SH-SY5Y (cell line): ENCODE measurements around the gene ECE1.

Experiments used
- GATA2 ChIP-seq: IDR thresholded peaks from 2 replicates; pipeline ENCODE4 v1.6.1; 2011; ENCODE audit warnings: mild to moderate bottlenecking, low read depth, low read length
- GATA3 ChIP-seq: IDR thresholded peaks from 2 replicates; pipeline ENCODE4 v1.6.1; 2011; ENCODE audit warnings: low read depth, mild to moderate bottlenecking, low read length, moderate library complexity

Gene ECE1

DNA sequence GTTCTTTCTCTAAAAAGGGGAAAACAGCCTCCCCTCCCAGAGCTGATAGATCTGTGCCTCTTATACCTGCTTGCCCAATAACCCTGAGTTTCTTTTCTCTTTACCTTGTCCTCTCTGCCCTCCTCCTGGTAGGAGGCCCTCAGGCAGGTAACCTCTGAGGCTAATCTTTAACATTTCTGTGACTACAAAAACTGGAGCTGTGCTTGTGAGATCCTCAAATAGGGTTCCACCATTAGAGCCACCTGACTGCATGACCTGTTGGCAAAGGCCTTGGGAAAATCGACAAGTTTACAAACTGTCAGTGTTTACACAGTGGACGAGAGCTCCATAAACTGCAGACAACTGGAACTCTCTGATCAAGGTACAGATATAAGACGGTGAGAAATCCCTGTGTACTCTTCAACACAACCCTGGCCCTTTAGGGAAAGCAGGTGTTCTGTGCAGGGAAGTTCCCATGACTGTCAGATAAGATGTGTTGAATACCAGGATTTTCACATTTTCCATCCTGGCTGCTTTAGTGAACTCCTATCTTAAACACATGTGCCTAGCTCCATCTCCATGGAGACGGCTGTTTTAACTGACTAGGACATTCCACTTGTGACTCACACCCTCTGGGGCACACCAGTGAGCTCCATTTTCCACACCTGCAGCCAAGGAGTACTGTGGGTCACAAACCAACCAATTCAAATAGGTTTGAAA, 38.3 kb downstream of the ECE1 start:
- TF ChIP-seq GATA2 (no peak), GATA3 (no peak)

DNA sequence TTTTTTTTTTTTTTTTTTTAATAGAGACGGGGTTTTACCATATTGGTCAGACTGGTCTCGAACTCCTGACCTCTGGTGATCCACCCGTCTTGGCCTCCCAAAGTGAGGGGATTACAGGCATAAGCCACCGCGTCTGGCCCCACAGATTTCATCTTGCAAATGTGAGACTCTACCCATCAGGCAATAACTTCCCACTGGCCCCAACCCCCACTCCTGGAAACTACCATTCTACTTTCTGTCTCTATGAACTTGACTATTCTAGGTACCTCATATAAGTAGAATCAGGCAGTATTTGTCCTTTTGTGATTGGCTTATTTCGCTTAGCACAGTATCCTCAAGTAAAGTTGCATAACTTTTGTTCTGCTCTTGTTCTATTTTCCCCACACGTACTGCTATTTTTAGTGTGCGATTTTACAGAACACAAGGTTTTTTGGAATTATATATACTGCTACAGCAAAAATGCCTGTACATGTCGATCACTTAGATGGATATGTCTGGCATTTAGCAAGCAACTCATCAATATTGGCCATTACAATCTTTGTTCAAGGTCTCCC, 40.2 kb downstream of the ECE1 start:
- no peak for TF ChIP-seq GATA2
- TF ChIP-seq GATA3, result no peak

GRCh38 chr1:21247892-21248715, 42.2 kb downstream of the ECE1 start:
- no peak for TF ChIP-seq GATA2

DNA sequence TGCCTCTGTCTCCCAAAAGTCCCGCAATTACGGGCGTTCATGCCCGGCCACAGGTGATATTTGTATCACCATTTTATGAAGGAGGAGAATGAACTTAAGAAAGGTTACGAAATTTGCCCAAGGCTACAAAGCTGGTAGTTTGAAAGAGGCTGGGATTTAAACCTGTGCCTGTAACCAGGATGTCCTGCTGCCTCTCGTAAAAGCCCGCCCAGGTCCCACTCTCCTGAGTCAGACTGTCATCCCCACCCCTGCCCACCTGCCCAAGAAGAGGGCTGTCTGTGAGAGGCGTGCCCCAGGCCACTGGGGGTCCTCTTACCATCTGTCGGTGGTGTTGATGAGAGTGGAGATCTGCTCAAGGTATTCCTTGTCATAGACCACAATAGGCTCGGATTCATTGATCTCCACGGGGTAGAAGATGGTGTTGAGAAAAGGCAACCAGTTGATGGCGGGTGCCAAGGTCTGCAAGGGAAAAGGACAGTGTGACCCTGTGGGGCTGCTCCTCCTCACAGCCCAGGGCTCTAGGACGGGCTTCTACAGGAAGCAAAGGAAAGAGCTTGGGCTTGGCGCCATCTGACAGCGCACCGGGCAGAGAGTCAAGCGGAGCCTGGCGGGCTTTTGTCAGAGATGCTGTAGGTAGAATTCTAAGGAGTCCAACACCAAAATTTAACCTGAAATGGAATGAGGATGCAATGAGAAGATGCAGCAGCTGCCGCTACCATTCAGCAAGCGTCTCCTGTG, 43.2 kb downstream of the ECE1 start:
- TF ChIP-seq GATA3 (no peak), GATA2 (no peak)

DNA sequence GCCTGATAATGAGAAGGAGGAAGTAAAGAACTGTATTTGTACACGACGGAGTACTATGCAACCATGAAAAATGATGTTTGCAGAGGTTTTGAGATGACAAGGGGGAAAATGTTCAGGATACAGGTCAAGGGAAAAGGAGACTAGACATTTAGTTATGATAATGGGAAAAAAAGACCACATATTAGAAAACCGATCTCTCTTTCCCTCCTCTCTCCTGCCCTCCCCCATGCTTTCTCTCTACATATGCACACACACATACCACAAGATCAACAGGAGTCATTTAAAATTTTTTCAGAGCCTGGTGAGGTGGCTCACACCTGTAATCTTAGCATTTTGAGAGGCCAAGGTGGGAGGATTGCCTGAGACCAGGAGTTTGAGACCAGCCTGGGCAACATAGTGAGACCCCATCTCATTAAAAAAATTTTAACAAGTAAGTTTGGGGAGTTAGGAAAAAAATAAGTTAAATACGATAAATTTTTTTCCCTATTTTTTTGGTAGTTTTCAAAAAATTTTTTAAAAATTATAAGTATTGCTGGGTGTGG, 44.5 kb downstream of the ECE1 start:
- no peak for TF ChIP-seq GATA2
- no peak for TF ChIP-seq GATA3

DNA sequence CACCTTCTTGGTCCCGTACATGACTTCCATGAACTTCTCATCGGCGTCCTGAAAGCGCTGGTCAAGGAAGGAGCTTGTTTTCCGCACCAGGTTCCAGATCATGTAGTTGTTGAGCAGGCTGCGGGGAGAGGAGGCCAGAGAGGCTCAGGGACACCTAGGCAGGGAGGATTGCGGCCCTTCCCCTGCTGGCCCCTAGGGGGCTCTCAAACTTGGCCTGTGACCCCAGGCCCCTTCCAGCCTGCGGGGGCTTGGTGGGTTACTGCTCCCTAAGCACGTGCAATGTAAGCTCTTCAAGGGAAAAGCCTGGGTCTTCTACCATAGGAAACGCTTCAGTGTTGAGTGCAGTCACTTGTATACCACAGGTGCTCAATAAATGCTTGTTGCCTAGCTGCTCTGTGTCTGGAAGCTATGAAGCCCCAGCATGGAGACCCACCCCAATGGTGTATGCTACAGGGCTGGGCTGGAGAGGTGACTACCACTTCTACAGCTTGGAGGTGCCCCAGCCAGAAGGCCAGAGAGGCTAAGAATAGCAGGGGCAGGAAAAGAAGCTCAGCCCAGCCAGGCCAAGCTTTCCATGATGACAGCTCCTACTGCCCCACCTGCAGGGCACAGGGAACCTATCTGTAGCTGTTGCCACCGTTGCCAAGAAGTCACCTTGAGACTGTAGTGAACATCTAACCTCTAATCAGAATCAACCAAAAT, 45.1 kb downstream of the ECE1 start:
- TF ChIP-seq GATA2, result no peak
- TF ChIP-seq GATA3, result no peak

DNA sequence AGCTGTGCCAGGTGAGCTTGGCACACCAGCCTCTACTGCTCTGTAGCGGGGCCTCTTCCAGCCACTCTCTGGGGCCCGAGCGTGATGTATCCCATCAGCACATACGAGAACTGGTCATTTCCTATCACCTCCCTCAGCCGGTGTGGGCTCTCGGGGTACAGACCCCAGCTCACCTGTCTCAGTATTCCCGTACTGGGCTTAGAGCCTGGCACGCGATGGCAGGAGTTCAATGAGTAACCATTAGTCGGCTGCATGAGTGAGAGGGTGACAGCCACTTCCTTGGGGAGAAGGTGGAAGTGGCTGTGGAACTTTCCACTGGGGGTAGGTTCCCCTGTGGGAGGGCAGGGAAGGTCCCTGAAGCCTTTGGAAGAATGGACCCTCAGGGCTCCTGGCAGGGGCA, 46.1 kb downstream of the ECE1 start:
- no peak for TF ChIP-seq GATA3
- TF ChIP-seq GATA2, result no peak

DNA sequence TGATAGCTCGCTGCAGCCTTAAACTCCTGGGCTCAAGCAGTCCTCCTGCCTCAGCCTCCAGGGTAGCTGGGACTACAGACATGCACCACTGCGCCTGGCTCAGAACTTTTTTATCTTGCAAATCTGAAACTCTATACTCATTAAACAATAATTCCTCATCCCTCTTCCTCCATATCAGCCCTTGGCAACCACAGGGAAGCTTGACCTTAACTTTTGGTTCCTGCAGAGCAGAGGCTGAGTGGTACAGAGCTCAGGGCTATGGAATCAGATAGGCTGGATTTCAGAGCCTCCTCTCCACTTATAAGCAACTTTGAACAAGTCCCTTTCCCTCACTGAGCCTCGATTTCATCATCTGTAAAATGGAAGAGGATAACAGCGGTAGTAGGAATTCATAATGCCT, 47.4 kb downstream of the ECE1 start:
- no peak for TF ChIP-seq GATA2
- no peak for TF ChIP-seq GATA3

DNA sequence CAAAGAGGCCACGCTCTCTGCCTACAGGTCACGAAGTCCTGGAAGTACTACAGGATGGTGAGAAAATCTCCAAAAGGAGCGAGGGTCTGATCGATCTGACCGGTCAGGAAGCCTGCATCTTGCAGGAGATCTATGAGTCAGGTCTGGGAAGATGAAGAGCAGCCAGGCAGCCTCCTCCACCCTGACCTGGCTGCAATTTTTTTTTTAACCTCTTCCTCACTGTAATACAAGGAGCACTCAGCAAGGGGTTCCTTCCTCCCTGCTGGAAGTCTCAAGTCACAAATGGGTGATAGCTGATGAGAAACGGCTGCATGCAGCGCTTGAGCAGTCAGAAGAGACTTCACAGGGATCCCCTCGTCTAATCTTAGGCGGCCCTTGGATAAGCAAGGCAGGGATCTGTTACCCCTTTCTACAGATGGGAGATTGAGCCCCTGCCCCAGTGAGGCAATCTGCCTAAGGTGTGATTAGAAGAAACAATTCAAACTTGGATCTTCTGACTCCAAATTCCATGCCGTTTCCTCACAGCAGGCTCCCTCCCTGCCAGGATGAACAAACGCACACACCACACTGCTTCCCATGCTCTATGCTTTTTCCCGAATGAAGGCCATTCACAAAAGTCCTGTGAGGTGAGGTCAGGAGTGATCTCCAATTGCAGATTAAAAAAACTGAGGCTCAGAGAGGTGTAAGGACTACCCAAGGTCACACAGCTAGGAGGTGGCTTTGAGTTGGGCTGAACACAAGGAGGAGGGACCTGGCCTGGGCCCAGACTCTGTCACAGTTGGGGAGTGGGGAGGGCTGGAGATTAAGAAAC, 48.3 kb downstream of the ECE1 start:
- no peak for TF ChIP-seq GATA3
- TF ChIP-seq GATA2, result no peak

DNA sequence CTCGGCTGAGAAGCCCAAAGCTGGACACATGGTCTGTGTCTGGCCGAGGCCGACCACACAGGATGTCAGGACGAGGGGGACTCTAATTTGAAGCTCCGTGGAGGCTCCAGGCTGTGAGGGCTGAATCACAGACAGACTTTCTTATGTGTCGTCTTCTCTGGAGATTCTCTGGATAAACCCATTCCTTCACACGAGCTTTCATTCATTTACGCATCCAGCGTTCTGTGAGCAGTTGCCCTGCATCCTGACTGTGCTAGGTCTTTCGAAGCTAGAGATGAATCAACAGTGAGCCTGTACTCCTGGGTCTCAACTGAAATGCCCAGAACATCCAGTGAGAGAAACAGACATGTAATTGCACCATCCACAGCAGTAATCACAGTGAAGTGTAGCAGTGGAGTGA, 49.6 kb downstream of the ECE1 start:
- TF ChIP-seq GATA3, result no peak
- TF ChIP-seq GATA2, result no peak

DNA sequence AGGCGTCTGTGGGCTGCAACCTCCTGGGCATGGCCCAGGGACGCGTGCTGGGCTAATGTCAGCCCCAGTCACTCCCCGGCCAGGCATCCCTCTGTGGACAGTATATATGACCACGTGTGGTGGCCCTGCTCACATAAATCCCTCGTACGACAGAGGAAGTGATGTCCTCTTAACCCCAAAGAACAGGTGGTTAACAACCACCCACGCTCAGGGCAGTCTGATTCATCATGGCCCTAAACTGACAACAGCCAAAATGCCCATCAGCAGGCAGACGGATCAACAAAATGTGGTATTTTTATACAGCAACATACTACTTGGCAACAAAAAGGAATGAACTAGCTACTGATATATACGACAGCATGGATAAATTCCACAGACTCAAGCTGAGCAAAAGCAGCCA, 51.0 kb downstream of the ECE1 start:
- TF ChIP-seq GATA2, result no peak
- TF ChIP-seq GATA3, result no peak

DNA sequence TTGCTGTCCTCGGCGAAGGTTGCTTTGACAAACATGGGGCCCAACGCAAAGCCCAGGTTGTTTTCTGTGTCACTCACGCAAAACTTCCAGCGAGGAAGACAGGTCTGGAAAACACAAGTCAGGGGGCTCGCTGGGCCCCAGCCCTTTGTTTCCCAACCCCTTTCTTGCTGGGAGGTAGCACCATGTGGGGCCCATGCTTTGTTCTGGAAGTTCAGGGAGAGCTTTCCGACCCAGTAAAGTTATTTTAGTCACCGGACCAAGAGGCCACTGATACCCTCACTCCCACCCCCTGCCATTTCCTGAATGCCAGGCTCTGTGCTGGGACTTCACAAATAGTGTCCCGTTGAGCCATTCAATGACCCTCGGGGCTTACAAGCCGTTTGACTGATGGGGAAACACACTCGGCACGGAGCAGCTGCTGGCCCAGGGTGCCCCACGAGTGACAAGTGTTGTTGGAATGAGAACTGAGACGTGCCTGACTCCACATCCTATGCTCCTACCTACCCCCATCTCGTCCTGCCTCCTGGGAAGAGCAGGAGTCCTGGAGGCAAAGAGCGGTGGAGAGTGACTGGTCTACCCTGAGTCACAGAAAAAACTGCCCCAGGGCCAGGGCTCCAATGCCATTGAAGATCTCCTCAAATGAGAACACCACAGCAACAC, 52.0 kb downstream of the ECE1 start:
- no peak for TF ChIP-seq GATA3
- TF ChIP-seq GATA2, result no peak

- no peak for TF ChIP-seq GATA3
- TF ChIP-seq GATA2, result no peak
These were observed 52.7 kb downstream of the ECE1 start for GRCh38 chr1:21237446-21238088.
